NCI-H187 (cell line): ENCODE results near the gene SLC6A12.
"Not testable (repeated sequence)": the region's sequence is repeated elsewhere in the genome, so short reads cannot be mapped to it uniquely, and the experiment has no call there.

Source experiments
- DNase-seq, 2 experiments: peaks; one replicate each; lab custom pipeline; 2025; lab: John Stamatoyannopoulos, UW

The SLC6A12 gene

GRCh38 chr12:197911-198695 is 15.9 kb downstream of the SLC6A12 start:
- DNase-seq: no peak

- no peak for DNase-seq
Measured at GRCh38 chr12:197347-197746, 16.6 kb downstream of the SLC6A12 start.

GRCh38 chr12:196436-196835 is 17.5 kb downstream of the SLC6A12 start:
- no peak for DNase-seq

GRCh38 chr12:195951-196350 is 18.0 kb downstream of the SLC6A12 start:
- DNase-seq: no peak

- no peak for DNase-seq
Measured at GRCh38 chr12:195156-195555, 18.8 kb downstream of the SLC6A12 start.

GRCh38 chr12:194276-194675 is 19.7 kb downstream of the SLC6A12 start:
- DNase-seq: no peak

- no peak for DNase-seq
Measured at GRCh38 chr12:193261-193660, 20.7 kb downstream of the SLC6A12 start.

GRCh38 chr12:191541-191940 is 22.4 kb downstream of the SLC6A12 start:
- no peak for DNase-seq

GRCh38 chr12:190881-191280 is 23.1 kb downstream of the SLC6A12 start:
- no peak for DNase-seq

- DNase-seq: no peak
Measured at GRCh38 chr12:189622-189962, 24.4 kb downstream of the SLC6A12 start.

GRCh38 chr12:188910-189621 is 24.9 kb downstream of the SLC6A12 start:
- DNase-seq: peak; percentile 16 to 56

- DNase-seq: not testable (repeated sequence)
Measured at GRCh38 chr12:187986-188909, 25.7 kb downstream of the SLC6A12 start.

- DNase-seq: no peak
Measured at GRCh38 chr12:186006-186625, 27.8 kb downstream of the SLC6A12 start.

GRCh38 chr12:185576-185955 is 28.4 kb downstream of the SLC6A12 start:
- DNase-seq: no peak

- DNase-seq: no peak
Measured at GRCh38 chr12:184811-185575, 29.0 kb downstream of the SLC6A12 start.

GRCh38 chr12:182381-182892 is 31.5 kb downstream of the SLC6A12 start:
- DNase-seq: no peak

- DNase-seq: no peak
Measured at GRCh38 chr12:181921-182320, 32.0 kb downstream of the SLC6A12 start.

- no peak for DNase-seq
Measured at GRCh38 chr12:180445-180844, 33.5 kb downstream of the SLC6A12 start.

GRCh38 chr12:179885-180284 is 34.1 kb downstream of the SLC6A12 start:
- DNase-seq: no peak

GRCh38 chr12:179131-179884 is 34.6 kb downstream of the SLC6A12 start:
- peak in 1 of 2 experiments; percentile 16 for DNase-seq

GRCh38 chr12:178829-179109 is 35.2 kb downstream of the SLC6A12 start:
- DNase-seq: no peak
